GM21360 (cell line): ENCODE data around the gene WNT3.

Experiments
- ATAC-seq: cut with Tn5 transposase; IDR thresholded peaks from one replicate; pipeline ENCODE4 v1.9.1; 2021; ENCODE audit warnings: mild to moderate bottlenecking, moderate library complexity; ENCODE audit not compliant: unreplicated experiment

WNT3 gene

DNA sequence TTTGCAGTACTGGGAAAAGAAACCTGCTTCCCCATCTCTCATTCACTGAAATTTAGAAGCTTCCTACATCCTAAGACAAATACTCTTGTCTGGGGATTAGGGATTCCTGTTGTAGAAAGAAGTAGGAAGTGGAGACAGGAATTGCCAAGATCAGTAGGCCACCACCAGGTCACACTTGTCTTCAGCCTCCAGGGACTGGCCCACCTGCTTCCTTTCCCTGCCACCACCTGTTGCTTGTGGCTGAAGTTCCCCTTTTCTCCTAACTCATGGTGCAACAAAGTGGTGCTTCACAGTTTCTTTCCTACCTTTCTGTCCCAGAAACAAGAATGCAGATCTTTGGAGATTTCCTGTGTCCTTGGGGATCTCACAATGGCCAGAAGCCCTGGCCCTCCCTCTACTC lies 82.4 kb downstream of the WNT3 start:
- no peak for ATAC-seq

DNA sequence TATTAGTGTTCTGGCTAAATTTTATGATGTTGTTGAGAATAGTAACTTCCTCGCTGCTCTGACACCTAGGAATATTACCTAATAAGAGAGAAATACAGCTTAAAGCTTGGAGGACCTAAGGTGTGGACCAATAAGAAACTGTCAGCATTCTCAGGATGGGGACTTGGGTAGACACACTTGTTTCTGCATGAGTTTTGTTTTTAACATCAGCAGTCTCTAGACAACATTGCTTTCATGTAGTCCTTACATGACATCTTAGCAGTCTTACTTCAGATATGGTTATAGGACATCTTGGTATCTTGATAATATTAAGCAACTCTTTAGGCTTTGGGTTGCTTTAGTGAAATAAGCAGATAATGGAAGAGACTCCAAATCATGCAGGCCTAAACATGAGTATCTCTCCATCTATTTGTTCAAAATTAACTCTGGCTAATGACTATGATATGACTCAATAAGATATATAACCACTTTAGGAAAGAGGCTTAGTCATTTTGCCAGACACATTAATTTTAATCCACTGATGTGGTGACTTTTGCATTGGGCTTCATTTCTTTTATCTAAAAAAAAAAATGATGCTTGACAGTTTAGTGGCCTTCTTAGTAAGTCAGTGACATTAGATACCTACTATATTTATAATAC lies 84.5 kb downstream of the WNT3 start:
- ATAC-seq: no peak

DNA sequence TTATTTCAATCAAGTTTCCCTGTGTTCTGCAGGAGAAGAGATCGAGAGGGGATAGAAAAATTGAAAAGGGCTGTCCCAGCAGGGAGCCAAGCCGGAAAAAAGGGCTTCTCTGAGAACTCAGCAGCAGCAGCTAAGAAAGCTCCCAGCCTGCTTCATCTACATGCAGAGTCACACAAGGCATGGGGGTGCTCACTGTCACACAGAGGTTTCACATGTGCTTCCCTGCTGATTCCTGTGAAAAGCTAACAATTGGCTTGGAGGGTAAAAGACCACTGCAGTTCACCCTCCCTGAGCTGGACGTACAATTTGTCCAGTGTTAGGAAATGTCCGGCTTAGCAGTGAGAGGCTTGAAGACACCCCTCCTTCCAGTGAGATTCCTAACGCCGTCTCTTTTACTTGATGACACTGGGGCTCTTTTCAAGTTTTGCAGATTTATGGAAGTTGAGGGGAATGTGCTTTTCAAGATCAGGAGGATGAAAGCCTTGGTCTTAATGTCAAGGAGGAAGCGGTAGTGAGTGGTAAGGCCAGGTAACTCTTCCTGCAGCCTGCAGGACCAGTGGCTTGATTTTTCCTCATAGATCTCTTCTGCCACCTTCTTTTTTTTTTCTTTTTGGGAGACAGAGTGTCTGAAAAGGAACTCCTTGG lies 85.6 kb downstream of the WNT3 start:
- ATAC-seq: no peak

DNA sequence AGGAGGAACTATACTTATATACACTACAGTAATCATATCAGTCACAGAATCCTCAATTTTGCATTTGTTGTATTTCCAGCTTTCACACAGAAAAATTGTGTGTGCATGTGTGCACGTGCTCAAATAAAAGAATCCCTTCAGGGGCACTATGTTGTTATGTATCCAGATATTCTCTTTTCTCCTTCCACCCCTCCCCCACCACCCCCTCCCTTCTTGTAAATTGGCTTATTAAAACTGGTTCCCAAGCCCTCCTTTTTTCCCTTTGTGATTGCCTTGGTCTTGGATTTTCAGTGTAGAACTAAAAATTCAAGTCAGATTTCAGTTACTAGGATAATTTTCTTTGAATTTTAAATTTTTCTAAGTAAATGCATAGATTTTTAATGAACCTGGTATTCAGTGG lies 86.3 kb downstream of the WNT3 start:
- no peak for ATAC-seq

DNA sequence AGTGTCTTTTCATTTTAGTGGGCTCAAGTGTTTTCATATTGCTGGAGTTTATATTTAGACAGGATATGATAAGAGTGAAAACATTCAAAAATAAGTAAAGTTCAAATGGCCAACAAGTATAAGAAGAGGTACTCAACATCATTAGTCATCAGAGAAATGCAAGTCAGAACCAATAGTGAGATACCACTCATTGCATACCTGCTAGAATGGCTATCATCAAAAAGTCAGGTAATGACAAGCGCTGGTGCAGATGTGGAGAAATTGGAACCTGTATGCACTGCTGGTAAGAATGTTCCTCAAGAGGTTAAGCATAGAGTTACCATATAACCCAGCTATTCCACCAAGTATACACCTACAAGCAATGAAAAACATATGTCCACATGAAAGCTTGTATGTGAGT lies 87.8 kb downstream of the WNT3 start:
- no peak for ATAC-seq

DNA sequence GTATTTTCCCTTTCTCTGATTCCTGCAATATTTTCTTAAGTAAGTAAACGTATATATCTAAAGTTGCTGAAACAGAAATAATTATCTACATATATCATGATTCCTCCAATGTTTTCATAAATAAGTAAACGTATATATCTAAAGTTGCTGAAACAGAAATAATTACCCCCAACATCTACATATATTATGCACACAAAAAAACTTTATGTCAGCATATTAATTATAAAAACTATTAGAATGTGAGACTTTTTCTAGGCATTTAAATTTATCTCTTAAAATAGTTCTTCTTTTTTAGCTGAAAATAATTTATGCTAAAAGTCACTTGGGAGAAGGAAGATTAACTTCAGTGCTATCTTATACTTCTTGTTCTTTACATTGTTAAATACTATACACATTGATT lies 88.5 kb downstream of the WNT3 start:
- no peak for ATAC-seq

DNA sequence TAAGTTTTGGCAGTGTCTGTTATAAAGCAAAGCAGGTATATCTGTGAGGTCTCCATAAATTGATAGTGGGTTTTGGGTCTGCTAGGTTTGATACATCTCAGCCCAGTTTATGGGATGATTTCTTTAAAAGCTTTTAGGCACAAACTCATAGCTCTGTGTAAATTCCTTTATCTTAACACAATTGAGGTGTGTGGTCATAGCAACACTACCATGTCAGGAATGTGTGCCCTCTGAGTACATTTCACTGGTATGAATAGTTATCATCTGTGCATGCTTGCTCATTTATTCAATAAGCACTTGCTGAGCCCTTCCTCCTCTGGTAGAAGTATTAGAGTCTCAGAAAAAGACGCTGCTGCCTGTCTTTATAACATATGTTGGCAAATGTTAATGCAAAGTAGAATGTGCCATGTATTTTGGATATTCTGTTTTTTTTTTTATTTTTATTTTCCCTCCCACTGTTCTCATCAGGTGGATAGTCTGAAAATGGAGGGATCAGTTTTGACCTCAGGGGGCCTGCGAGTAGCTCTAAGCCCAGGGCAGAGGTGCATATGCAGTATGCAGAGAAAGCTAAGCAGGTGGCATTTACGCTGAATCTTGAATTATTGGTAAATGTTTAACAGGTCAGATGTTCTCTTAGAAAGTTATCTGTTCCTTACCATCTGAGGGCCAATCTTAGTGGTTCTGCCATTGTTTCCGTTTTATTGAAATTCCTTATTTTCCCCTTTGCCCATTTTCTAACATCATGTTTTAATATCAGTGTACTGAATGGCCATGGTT lies 90.7 kb downstream of the WNT3 start:
- ATAC-seq: no peak

DNA sequence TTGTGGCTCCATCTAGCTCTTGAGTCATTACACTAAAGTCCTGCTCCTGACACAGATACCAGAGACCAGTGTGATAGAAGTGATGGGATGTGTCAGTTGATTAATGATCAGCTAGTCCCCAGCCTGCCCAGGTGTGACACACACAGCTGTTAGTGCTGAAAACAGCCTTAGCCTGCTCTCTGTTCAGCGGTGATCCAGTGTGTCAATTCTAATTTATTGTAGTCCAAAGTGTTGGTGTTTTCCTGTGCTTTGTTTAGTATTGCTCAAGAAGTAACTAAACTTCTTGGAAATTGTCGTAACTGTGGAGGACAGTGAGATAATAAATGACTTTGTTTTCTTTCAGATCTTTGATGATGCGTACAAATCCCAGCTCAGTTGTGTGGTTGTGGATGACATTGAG lies 92.3 kb downstream of the WNT3 start:
- no peak for ATAC-seq

DNA sequence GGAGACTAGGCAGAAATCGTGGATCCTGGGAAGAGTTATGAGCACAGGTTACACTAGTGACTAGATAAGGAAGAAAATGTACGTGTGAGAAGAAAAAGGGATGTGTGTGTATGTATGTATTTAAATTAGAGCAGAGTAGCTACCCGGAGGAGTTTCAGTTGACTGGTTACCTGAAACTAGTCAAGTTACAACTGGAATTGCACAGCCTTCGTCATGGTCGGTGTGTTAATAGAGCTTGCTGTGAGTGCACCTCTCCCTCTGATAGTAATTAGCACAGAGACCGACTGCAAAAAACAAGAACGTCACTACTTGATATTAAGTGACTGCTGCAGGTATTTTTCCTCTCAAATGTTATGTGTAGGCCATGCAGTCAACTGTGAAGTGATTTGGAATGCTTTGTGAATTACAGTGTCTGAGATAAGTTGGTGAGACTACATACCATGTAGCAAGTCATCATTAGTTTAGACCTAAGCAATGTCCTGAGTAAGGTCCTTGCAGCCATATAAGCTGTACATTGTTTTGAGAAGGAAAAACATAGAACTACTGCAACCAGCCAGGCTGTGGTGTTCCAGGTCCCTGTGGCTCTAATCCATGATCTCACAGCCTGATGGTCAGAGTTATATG lies 95.7 kb downstream of the WNT3 start:
- no peak for ATAC-seq

DNA sequence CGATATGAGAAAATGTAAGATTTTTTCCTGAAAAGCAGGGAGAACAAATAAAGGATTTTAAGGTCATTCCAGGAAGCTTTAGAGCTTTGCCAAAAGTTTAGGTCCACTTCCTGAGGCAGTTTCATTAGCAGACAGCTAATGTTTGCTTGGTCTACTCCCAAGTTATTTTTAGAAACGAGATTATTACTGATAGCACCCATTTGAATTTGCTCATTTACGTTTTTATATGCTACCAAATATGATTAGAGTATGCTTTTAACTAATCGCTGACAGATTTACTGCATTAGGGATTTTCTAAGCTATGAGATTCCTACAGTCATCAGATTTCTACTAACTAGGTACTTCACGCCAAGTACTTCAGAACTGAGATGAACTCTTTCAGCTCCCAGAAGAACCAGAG lies 98.1 kb downstream of the WNT3 start:
- ATAC-seq: no peak

DNA sequence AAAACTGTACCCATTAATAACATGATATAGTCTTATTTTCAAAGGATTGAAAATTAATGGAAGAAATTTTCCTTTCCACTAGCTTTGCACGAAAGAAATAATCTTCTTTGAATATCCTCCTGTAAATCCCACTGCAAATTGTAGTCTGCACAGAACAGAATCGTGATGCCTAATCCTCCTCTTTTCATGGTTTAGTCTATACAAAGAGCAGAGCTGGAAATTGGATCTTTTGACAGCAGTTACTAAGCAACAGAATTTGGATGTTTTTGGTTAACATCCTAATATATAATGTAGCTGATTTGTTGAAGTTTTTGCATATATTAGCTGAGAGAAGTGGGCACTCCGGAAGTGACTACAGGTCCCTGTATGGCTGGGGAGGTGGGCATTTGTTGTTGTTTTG lies 98.6 kb downstream of the WNT3 start:
- no peak for ATAC-seq

DNA sequence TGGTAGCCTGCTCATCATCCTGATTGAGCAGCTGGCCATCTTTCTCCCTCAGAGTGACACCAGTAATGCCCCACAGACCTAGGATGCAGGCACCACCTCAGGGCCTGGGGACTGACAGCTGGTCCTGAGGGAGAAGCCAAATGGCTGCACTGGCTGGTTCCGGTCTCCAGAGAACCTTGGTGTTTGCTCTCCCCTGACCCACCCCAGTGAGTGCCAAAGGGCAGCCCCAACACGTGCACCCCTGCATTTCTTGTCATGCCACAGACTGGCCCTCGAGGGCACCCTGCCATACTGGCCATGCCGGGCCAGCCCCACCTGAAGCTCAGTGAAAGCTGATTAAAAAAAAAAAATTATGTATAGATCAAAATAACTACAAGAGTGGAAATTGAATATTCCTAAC lies 100.5 kb downstream of the WNT3 start:
- ATAC-seq: no peak
